ENCODE results near the gene AGAP1. TPM values are rescaled to one million over a fixed set of nuclear protein-coding genes. Genes with fewer than 3 reads are reported as not detected.

AGAP1 gene
- total RNA-seq, 1 donor from 2014 or later, result 33.7 TPM

DNA sequence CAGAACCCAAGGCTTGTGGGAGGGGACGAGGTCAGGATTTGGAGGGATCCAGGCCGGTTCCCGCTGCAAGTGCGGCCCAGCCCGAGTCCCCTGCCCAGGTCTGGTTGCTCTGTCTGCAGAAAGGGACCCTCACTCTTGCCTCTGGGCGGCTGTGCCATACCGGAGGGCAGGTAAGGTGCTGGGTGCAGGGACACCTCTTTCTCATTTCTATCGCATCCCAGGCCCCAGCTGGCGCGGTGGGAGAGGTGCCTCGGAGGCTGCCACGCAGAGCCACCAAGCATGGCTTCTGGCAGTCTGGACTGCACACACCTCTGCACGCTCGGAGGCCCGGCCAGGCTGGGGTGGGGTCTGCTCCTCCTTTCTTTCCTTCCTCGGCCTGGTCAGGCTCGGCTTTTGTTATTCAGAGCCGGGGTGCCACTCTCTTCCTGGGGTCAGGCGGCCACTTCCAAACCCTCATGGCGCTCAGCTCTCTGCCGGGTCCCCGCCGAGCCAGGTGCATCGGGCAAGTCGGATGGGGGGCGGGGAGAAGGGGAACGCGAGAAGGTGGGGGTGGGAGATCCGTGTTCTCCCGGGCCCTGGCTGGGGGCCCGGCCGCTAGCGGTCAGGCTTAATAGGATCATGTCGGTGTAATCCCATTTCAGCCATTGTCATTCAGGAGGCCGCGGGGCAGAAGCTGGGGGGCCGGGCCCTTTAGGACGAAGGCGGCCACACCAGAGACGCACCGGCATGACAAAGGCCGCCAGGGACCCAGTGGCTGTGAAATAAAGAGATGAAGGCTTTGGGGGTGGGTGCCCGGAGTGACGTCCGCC, 665.3 kb downstream of the AGAP1 start:
- no peak overlapping the region for H3K4me3 ChIP-seq (ENCODE audit: low read depth, low read length)
- no peak for DNase-seq (ENCODE audit: low read depth)
- TF ChIP-seq CTCF (IDR thresholded peaks at IDR 0.05; ENCODE audit: insufficient read depth, low read length, poor library complexity, severe bottlenecking), result no peak
- H3K27me3 ChIP-seq (ENCODE audit: control insufficient read depth, insufficient read depth, low read length), result peaks cover 51% of the 10 kb centered on the region
- no peaks in the 10 kb centered on the region for H3K36me3 ChIP-seq (ENCODE audit: control insufficient read depth, insufficient read depth, low read length)

GRCh38 chr2:236159778-236160170, 665.9 kb downstream of the AGAP1 start:
- no peak for DNase-seq (ENCODE audit: low read depth)
- peaks cover 56% of the 10 kb centered on the region for H3K27me3 ChIP-seq (ENCODE audit: control insufficient read depth, insufficient read depth, low read length)
- TF ChIP-seq CTCF (IDR thresholded peaks at IDR 0.05; ENCODE audit: insufficient read depth, low read length, poor library complexity, severe bottlenecking), result no peak
- no peak overlapping the region for H3K4me3 ChIP-seq (ENCODE audit: low read depth, low read length)
- H3K36me3 ChIP-seq (ENCODE audit: control insufficient read depth, insufficient read depth, low read length), result no peaks in the 10 kb centered on the region

DNA sequence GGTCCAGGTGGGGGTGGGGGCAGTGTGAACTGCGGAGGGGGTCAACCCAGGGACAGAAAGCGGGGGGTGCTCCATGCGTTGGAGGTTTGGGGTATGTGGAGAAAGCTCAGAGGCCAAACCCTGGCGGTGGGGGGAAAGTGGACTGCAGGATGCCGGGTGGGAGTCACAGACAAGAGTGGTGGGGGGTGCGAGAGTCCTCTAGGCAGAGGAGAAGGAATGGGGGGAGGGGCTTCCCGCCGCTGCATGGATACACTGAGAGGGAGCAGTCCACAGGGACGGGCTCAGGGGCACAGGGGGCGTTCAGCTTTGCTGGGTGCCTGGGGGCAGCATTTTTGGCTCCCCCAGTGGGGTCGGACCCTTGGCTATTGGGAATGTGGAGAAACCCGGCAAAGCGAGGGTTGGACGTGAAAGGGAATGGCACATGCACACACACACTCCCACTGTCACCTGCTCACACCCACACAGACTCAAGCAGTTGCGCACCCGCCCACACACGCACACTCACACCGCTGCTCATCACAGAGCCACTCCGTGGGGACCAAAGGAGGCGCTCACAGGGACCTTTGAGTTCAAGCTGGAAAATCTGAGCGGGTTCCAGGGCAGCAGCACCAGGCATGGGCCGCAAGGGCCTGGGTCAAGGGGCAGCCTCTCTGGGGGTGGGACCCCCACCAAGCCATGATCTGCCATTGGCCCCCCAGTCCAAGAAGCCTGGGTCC, 666.7 kb downstream of the AGAP1 start:
- H3K36me3 ChIP-seq (ENCODE audit: control insufficient read depth, insufficient read depth, low read length), result no peaks in the 10 kb centered on the region
- H3K27me3 ChIP-seq (ENCODE audit: control insufficient read depth, insufficient read depth, low read length), result peaks cover 59% of the 10 kb centered on the region
- no peak for DNase-seq (ENCODE audit: low read depth)
- no peak overlapping the region for H3K4me3 ChIP-seq (ENCODE audit: low read depth, low read length)
- TF ChIP-seq CTCF (IDR thresholded peaks at IDR 0.05; ENCODE audit: insufficient read depth, low read length, poor library complexity, severe bottlenecking), result no peak

- no peak for TF ChIP-seq CTCF (IDR thresholded peaks at IDR 0.05; ENCODE audit: insufficient read depth, low read length, poor library complexity, severe bottlenecking)
- peaks cover 64% of the 10 kb centered on the region for H3K27me3 ChIP-seq (ENCODE audit: control insufficient read depth, insufficient read depth, low read length)
These were observed 667.2 kb downstream of the AGAP1 start for GRCh38 chr2:236161082-236161462.

GRCh38 chr2:236161531-236161930, 667.7 kb downstream of the AGAP1 start:
- Histone ChIP-seq H3K4me3 (ENCODE audit: low read depth, low read length) (no peak overlapping the region), H3K27me3 (ENCODE audit: control insufficient read depth, insufficient read depth, low read length) (peaks cover 69% of the 10 kb centered on the region), H3K36me3 (ENCODE audit: control insufficient read depth, insufficient read depth, low read length) (no peaks in the 10 kb centered on the region)
- TF ChIP-seq CTCF (IDR thresholded peaks at IDR 0.05; ENCODE audit: insufficient read depth, low read length, poor library complexity, severe bottlenecking), result no peak
- DNase-seq (ENCODE audit: low read depth), result no peak

More at GRCh38 chr2:236161082-236161462, 667.2 kb downstream of the AGAP1 start:
- no peaks in the 10 kb centered on the region for H3K36me3 ChIP-seq (ENCODE audit: control insufficient read depth, insufficient read depth, low read length)
- no peak overlapping the region for H3K4me3 ChIP-seq (ENCODE audit: low read depth, low read length)
- no peak for DNase-seq (ENCODE audit: low read depth)
